ENCODE data around the gene CREB5.

GRCh38 chr7:28701731-28702130, 289.4 kb downstream of the CREB5 start:
- TF ChIP-seq CTCF (IDR thresholded peaks at IDR 0.05 in 8 of 11, conservative IDR thresholded peaks at IDR 0.05 in 3 of 11) (no peak), POLR2AphosphoS5 (IDR thresholded peaks at IDR 0.05) (no peak)

Data from spleen (tissue), 7 donors.